NCI-H510A treated with DMSO at 0.1 percent for 48 hours (cell line): ENCODE measurements around the gene TNFRSF14.
"Not testable (repeated sequence)": the region's sequence is repeated elsewhere in the genome, so short reads cannot be mapped to it uniquely, and the experiment has no call there.

Source experiments
- DNase-seq: peaks from one replicate; lab custom pipeline; 2025; lab: John Stamatoyannopoulos, UW

The TNFRSF14 gene

GRCh38 chr1:2554621-2555387 is 1.4 kb upstream of the TNFRSF14 start:
- DNase-seq = no peak

DNA sequence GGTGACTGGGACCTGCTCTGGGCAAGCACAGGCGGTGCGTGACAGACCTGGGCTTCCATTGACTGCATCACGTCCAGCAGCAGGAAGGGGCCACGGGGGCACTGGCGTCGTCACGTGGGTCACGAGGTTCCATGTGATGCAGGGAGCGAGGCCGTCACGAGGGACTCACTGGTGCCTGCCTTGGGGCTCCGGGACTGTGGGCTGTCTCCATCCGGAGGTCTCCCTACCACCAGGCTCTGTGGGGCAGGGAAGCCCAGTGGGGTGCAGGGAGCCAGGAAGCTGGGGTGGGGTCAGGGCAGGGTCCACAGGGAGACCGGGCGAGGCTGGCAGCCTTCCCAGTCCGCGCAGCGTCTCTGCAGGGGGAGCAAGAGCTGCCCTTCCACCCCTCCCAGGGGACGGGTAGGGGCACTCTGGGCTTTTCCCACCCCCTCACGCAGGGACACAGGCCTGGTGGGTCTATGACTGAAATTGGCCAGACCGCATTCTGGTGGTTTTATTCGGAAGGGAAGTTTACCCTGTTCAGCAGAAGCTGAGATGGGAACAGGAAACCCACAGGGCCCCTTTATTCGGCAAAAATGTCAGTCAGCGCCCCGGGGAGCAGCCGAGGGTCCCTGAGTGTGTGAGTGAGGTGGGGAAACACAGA is 416 bp upstream of the TNFRSF14 start:
- DNase-seq = no peak

GRCh38 chr1:2556678-2557481 is 709 bp downstream of the TNFRSF14 start:
- no peak for DNase-seq

DNA sequence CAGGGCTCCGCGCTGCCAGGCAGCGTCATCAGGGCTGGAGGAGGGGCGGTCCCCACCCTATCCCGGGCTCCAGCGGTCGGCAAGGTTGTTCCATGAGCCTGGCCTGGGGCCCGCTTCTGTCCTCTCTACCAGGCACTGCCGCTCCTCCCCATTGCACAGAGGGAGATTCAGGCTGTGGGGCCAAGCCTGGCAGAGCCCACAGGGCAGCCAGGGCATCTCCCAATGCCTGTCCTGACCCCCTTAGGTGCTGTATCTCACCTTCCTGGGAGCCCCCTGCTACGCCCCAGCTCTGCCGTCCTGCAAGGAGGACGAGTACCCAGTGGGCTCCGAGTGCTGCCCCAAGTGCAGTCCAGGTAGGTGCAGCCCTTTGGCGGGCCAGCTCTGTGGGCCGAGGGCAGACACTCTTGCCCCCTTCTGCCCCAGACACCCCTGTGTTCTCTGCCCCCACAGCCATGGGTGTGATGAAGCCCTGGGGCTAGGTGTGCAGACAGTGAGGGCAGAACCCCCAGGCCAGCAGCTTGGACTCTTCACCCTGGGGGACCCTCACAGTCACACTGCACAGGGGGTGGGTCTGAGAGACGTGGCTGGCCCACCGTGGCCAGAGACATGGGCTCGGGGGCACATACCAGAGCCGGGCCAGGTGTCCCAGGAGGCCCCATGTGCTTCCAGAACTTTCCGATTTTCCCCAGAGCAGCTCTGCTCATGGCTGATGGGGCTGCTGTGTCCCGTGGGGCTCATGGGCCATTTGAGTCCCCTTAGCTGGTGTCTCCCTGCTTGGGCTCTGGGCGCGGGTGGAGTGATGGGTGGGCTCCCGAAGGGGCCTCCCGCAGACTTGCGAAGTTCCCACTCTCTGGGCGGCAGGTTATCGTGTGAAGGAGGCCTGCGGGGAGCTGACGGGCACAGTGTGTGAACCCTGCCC is 1.6 kb downstream of the TNFRSF14 start:
- DNase-seq = no peak

DNA sequence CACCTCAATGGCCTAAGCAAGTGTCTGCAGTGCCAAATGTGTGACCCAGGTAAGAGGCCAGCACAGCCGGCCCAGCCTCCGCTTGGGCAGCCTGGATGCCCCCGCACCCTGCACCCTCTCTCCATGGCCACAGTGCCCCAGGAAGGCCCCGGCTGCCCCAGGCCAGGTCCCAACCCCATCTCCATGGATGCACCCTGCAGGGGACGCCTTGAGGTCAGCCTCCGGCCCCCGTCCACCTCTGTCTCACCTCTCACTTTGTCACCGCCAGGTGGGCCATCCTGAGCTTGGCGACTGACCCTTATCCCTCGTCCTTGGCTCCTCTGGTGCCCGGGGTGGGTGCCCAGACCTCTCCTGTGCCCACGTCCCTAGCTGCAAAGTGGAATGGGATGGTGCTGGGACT is 2.2 kb downstream of the TNFRSF14 start:
- no peak for DNase-seq

DNA sequence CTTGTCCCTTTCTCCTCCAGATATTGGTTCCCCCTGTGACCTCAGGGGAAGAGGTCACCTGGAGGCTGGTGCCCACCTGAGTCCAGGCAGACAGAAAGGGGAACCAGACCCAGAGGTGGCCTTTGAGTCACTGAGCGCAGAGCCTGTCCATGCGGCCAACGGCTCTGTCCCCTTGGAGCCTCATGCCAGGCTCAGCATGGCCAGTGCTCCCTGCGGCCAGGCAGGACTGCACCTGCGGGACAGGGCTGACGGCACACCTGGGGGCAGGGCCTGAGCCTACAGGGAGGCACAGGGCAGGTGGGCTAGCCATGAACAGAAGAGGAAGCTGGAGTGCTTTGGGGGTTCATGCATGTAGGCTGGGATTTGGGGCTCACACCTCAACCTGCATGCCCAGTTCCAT is 2.7 kb downstream of the TNFRSF14 start:
- DNase-seq = no peak

GRCh38 chr1:2559509-2560298 is 3.5 kb downstream of the TNFRSF14 start:
- no peak for DNase-seq

GRCh38 chr1:2560299-2561073 is 4.3 kb downstream of the TNFRSF14 start:
- no peak for DNase-seq

DNA sequence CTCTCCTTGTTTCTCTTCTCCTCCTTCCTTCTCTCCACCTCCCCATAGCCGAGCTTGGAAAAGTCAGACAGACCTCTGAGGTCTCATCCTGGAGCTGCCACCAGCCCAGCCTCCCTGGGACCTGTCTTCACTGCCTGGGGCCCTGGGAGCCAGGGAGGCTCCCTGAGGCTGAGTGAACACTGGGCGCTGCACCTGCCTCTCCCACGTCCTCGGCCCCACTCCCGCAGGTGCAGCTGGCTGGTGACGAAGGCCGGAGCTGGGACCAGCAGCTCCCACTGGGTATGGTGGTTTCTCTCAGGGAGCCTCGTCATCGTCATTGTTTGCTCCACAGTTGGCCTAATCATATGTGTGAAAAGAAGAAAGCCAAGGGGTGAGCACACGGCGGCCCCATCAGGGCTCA is 5.3 kb downstream of the TNFRSF14 start:
- DNase-seq = no peak

- DNase-seq = no peak
Measured at GRCh38 chr1:2561898-2562895, 6.0 kb downstream of the TNFRSF14 start.

- DNase-seq = no peak
Measured at GRCh38 chr1:2563205-2563604, 7.0 kb downstream of the TNFRSF14 start.

DNA sequence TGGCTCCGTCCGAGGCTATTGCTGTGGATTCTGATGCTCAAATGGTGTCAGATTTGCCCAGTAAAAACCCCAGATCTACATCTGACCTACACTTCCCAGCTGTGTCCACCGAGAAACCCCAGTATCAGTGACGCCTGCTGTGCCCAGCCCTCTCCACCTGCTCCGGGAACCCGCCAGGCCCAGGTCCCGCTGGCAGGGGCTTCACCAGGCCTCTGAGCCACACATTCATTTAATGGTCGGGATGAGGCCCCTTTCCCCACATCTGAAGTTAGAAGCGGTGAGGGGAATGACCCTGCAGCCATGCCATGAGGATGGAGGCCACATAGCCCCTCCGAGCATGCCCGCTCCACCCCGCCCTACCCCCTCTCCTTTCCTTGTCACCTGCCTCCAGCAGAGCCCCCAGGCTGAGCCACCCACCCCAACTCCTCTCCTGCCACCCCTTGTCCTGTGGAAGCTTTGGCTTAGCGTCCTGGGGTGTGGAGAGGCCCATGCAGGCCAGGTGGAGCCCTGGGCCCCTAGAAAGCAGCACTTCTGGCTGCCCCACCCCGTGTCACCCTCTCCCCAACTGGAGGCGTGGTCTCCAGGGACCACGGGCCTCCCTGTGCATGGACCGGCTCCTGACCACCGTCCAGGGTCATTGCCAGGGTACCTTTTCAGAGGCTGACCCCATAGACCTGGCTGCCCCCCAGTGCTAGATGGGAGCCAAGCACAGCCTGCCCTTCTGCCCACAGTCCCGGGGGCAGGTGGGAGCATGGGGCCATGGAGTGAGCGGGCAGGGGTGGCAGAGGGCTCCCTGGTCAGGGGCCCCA is 8.0 kb downstream of the TNFRSF14 start:
- DNase-seq = no peak

DNA sequence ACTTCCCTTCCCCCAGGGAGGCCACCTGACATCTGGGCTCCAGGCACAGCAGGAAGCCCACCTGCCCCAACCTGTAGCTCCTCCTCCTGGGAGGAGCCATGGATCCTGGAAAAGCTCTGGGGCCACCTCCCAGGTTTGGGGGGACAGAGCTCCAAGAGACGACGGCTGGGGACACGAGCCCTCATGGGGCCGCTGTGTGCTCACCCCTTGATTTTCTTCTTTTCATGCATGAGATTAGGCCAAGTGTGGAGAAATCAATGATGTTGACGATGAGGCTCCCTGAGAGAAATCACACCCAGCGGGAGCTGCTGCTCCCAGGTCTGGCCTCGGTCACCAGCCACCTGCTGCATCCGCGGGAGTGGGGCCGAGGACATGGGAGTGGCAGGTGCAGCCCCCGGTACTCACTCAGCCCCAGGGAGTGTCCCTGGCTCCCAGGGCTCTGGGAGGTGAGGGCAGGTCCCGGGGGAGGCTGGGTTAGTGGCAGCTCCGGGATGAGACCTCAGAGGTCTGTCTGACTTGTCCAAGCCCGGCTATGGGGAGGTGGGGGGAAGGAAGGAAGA is 8.7 kb downstream of the TNFRSF14 start:
- DNase-seq = no peak

- no peak for DNase-seq
Measured at GRCh38 chr1:2566101-2567045, 10.2 kb downstream of the TNFRSF14 start.

GRCh38 chr1:2567083-2567679 is 11.0 kb downstream of the TNFRSF14 start:
- DNase-seq = no peak

DNA sequence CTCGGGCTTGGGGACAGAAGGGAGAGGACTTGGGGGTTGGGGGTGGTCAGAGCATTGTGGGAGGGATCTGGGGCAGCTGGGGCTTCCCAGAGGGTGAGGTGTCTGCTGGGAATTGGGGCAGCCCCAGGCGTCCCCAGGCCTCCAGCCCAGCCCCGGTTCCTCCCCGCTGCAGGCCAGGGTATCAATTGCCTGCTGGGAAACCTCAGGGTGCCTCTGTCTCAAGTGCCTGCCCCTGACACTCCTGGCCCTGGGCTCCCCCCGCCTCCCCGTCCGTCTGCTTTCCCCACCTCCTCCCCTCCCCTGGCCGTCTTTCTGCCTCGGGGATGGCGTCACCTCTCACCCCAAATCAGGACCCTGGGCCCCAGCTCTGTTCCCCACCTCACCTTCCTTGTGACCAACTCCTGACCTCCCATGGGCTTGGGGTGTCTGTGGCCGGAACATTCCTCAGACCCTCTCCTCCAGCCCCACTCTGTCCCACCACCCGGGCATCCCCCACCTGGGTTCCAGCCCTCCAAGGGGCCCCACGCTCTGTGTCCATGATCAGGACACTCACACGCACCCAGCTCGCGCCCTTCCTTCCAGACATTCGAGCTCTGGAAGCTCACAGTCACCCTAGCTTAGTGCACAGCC is 12.1 kb downstream of the TNFRSF14 start:
- not testable (repeated sequence) for DNase-seq
